ENCODE data around the gene PPM1J. TPM values are rescaled to one million over a fixed set of nuclear protein-coding genes. Genes with fewer than 3 reads are reported as not detected.
A peak's percentile ranks its signal among the peaks of the same experiment; 100 is the strongest.

Gene PPM1J
- total RNA-seq, 1 donor from 2014 or later, result 1.8 TPM

- TF ChIP-seq EZH2phosphoT487 (IDR thresholded peaks at IDR 0.05), result no peak
- TF ChIP-seq EZH2 (IDR thresholded peaks at IDR 0.05), result no peak
- TF ChIP-seq CTCF (IDR thresholded peaks at IDR 0.05), result no peak
- H3K4me3 Mint-ChIP-seq, result no peak overlapping the region
- H3K9ac ChIP-seq, result no peak overlapping the region
- H2AFZ ChIP-seq (replicated peaks), result no peak overlapping the region
- no peak for DNase-seq (ENCODE audit: low spot score)
- no peak overlapping the region for H3K27ac Mint-ChIP-seq
- peaks cover 22% of the 10 kb centered on the region for H3K36me3 Mint-ChIP-seq
- peaks cover 14% of the 10 kb centered on the region for H4K20me1 ChIP-seq (ENCODE audit: low read depth)
- peaks cover under 1% of the 10 kb centered on the region for H3K9me3 Mint-ChIP-seq
- no peaks in the 10 kb centered on the region for H3K4me1 ChIP-seq
- H3K4me3 ChIP-seq, result no peak overlapping the region
- no peaks in the 10 kb centered on the region for H3F3A ChIP-seq (ENCODE audit: low read depth)
- H3K4me1 Mint-ChIP-seq, result no peaks in the 10 kb centered on the region
- no peaks in the 10 kb centered on the region for H3K36me3 ChIP-seq
- no peak overlapping the region for H3K27ac ChIP-seq
- H3K27me3 ChIP-seq, result no peaks in the 10 kb centered on the region
- no peaks in the 10 kb centered on the region for H3K9me3 ChIP-seq (ENCODE audit: low read depth)
- H3K27me3 Mint-ChIP-seq (ENCODE audit: insufficient read depth, low read depth), result no peaks in the 10 kb centered on the region
- no peak overlapping the region for H3K4me2 ChIP-seq
- peaks cover 5% of the 10 kb centered on the region for H3K79me2 ChIP-seq (ENCODE audit: low read depth)
Measured at GRCh38 chr1:112685913-112686312, 29.2 kb downstream of the PPM1J start.

- peaks cover 24% of the 10 kb centered on the region for H3K4me1 Mint-ChIP-seq
- Histone ChIP-seq H3K36me3 (no peaks in the 10 kb centered on the region), H3K4me2 (peak overlapping the region; percentile 39), H3F3A (ENCODE audit: low read depth) (peaks cover 19% of the 10 kb centered on the region), H2AFZ (replicated peaks) (no peak overlapping the region), H3K27me3 (no peaks in the 10 kb centered on the region), H3K27ac (no peak overlapping the region), H4K20me1 (ENCODE audit: low read depth) (peaks cover 18% of the 10 kb centered on the region), H3K4me1 (peaks cover 27% of the 10 kb centered on the region), H3K9me3 (ENCODE audit: low read depth) (no peaks in the 10 kb centered on the region), H3K9ac (no peak overlapping the region), H3K4me3 (no peak overlapping the region), H3K79me2 (ENCODE audit: low read depth) (peaks cover 54% of the 10 kb centered on the region)
- no peak overlapping the region for H3K4me3 Mint-ChIP-seq
- H3K27me3 Mint-ChIP-seq (ENCODE audit: insufficient read depth, low read depth), result peaks cover 3% of the 10 kb centered on the region
- H3K27ac Mint-ChIP-seq, result no peak overlapping the region
- H3K36me3 Mint-ChIP-seq, result peaks cover 33% of the 10 kb centered on the region
- H3K9me3 Mint-ChIP-seq, result peaks cover 12% of the 10 kb centered on the region
- no peak for TF ChIP-seq EZH2phosphoT487 (IDR thresholded peaks at IDR 0.05)
- DNase-seq (ENCODE audit: low spot score), result no peak
Measured at GRCh38 chr1:112678605-112679004, 36.5 kb downstream of the PPM1J start.

GRCh38 chr1:112677501-112677900 lies 37.6 kb downstream of the PPM1J start:
- H3K27me3 Mint-ChIP-seq (ENCODE audit: insufficient read depth, low read depth), result peaks cover 3% of the 10 kb centered on the region

More at GRCh38 chr1:112677501-112677900, 37.6 kb downstream of the PPM1J start:
- Mint-ChIP-seq H3K27ac (no peak overlapping the region), H3K4me1 (peaks cover 33% of the 10 kb centered on the region), H3K4me3 (no peak overlapping the region), H3K9me3 (peaks cover 12% of the 10 kb centered on the region), H3K36me3 (peaks cover 33% of the 10 kb centered on the region)
- no peak overlapping the region for H3K27ac ChIP-seq
- no peak overlapping the region for H2AFZ ChIP-seq (replicated peaks)
- peaks cover 54% of the 10 kb centered on the region for H3K79me2 ChIP-seq (ENCODE audit: low read depth)
- no peaks in the 10 kb centered on the region for H3K36me3 ChIP-seq
- peaks cover 28% of the 10 kb centered on the region for H3F3A ChIP-seq (ENCODE audit: low read depth)
- no peak for DNase-seq (ENCODE audit: low spot score)
- TF ChIP-seq EZH2 (IDR thresholded peaks at IDR 0.05) (no peak), EZH2phosphoT487 (IDR thresholded peaks at IDR 0.05) (no peak), CTCF (IDR thresholded peaks at IDR 0.05) (no peak)
- H3K9me3 ChIP-seq (ENCODE audit: low read depth), result no peaks in the 10 kb centered on the region
- H3K4me2 ChIP-seq, result no peak overlapping the region
- no peaks in the 10 kb centered on the region for H3K27me3 ChIP-seq
- no peak overlapping the region for H3K4me3 ChIP-seq
- H4K20me1 ChIP-seq (ENCODE audit: low read depth), result peaks cover 18% of the 10 kb centered on the region
- H3K4me1 ChIP-seq, result peaks cover 32% of the 10 kb centered on the region
- no peak overlapping the region for H3K9ac ChIP-seq
